Measurements from ENCODE around the gene NRL. TPM values are rescaled to one million over a fixed set of nuclear protein-coding genes. Genes with fewer than 3 reads are reported as not detected.

Gene NRL
- total and polyA plus RNA-seq, 4 donors = 1.5 to 3.2 (median 2.8) TPM

DNA sequence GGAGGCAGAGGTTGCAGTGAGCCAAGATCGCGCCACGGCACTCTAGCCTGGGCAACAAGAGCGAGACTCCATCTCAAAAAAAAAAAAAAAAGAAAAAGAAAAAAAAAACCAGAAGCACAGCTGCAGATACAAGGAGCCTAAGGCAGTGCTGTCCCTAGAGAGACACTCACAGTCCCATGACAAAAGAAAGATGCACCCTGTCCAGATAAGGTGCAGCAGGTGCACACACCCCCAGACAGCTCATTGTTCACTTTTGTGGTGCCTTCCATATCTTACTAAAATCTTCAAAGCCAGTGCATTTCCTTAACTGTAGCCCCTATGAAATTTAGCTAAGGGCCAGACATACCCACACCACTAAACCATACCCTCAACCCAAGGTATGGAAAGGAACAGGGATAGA, 7.7 kb upstream of the NRL start:
- no peak for TF ChIP-seq HNF4A (conservative IDR thresholded peaks at IDR 0.05)
- TF ChIP-seq SP1 (IDR thresholded peaks at IDR 0.05) = no peak
- TF ChIP-seq NR2F2 (IDR thresholded peaks at IDR 0.05) = no peak
- no peak for TF ChIP-seq JUND (IDR thresholded peaks at IDR 0.05)
- TF ChIP-seq RAD21 (IDR thresholded peaks at IDR 0.05) = no peak
- no peak for TF ChIP-seq GABPA (IDR thresholded peaks at IDR 0.05 in 1 of 2, conservative IDR thresholded peaks at IDR 0.05 in 1 of 2)
- TF ChIP-seq, protein P1, sequence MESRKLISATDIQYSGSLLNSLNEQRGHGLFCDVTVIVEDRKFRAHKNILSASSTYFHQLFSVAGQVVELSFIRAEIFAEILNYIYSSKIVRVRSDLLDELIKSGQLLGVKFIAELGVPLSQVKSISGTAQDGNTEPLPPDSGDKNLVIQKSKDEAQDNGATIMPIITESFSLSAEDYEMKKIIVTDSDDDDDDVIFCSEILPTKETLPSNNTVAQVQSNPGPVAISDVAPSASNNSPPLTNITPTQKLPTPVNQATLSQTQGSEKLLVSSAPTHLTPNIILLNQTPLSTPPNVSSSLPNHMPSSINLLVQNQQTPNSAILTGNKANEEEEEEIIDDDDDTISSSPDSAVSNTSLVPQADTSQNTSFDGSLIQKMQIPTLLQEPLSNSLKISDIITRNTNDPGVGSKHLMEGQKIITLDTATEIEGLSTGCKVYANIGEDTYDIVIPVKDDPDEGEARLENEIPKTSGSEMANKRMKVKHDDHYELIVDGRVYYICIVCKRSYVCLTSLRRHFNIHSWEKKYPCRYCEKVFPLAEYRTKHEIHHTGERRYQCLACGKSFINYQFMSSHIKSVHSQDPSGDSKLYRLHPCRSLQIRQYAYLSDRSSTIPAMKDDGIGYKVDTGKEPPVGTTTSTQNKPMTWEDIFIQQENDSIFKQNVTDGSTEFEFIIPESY (IDR thresholded peaks at IDR 0.05) = no peak
- no peak for TF ChIP-seq RXRA (IDR thresholded peaks at IDR 0.05)
- TF ChIP-seq, protein P2, sequence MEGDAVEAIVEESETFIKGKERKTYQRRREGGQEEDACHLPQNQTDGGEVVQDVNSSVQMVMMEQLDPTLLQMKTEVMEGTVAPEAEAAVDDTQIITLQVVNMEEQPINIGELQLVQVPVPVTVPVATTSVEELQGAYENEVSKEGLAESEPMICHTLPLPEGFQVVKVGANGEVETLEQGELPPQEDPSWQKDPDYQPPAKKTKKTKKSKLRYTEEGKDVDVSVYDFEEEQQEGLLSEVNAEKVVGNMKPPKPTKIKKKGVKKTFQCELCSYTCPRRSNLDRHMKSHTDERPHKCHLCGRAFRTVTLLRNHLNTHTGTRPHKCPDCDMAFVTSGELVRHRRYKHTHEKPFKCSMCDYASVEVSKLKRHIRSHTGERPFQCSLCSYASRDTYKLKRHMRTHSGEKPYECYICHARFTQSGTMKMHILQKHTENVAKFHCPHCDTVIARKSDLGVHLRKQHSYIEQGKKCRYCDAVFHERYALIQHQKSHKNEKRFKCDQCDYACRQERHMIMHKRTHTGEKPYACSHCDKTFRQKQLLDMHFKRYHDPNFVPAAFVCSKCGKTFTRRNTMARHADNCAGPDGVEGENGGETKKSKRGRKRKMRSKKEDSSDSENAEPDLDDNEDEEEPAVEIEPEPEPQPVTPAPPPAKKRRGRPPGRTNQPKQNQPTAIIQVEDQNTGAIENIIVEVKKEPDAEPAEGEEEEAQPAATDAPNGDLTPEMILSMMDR (IDR thresholded peaks at IDR 0.05; ENCODE audit: low read depth, low read length, missing input control) = no peak
- TF ChIP-seq TAF1 (conservative IDR thresholded peaks at IDR 0.05) = no peak
- TF ChIP-seq, protein P3, sequence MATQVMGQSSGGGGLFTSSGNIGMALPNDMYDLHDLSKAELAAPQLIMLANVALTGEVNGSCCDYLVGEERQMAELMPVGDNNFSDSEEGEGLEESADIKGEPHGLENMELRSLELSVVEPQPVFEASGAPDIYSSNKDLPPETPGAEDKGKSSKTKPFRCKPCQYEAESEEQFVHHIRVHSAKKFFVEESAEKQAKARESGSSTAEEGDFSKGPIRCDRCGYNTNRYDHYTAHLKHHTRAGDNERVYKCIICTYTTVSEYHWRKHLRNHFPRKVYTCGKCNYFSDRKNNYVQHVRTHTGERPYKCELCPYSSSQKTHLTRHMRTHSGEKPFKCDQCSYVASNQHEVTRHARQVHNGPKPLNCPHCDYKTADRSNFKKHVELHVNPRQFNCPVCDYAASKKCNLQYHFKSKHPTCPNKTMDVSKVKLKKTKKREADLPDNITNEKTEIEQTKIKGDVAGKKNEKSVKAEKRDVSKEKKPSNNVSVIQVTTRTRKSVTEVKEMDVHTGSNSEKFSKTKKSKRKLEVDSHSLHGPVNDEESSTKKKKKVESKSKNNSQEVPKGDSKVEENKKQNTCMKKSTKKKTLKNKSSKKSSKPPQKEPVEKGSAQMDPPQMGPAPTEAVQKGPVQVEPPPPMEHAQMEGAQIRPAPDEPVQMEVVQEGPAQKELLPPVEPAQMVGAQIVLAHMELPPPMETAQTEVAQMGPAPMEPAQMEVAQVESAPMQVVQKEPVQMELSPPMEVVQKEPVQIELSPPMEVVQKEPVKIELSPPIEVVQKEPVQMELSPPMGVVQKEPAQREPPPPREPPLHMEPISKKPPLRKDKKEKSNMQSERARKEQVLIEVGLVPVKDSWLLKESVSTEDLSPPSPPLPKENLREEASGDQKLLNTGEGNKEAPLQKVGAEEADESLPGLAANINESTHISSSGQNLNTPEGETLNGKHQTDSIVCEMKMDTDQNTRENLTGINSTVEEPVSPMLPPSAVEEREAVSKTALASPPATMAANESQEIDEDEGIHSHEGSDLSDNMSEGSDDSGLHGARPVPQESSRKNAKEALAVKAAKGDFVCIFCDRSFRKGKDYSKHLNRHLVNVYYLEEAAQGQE (IDR thresholded peaks at IDR 0.05) = no peak
- TF ChIP-seq FOXA1 (IDR thresholded peaks at IDR 0.05) = no peak
- no peak for TF ChIP-seq YY1 (IDR thresholded peaks at IDR 0.05)
- H3K27ac ChIP-seq (ENCODE audit: low read depth in 1 of 2, low read length in 2 of 2) = no peak overlapping the region
- DNase-seq (ENCODE audit: low spot score) = no peak
- peaks cover 28 to 60% (median 54%) of the 10 kb centered on the region in 4 donors for H3K36me3 ChIP-seq (ENCODE audit: control insufficient read depth in 4 of 4, insufficient read depth in 3 of 4, low read depth in 1 of 4, low read length in 3 of 4)
- no peaks in the 10 kb centered on the region for H3K27me3 ChIP-seq (ENCODE audit: control insufficient read depth in 4 of 4, insufficient read depth in 4 of 4, low read length in 3 of 4)
- no peak overlapping the region for H3K9ac ChIP-seq (ENCODE audit: low read depth in 1 of 2, low read length in 2 of 2)
- H3K9me3 ChIP-seq (ENCODE audit: control insufficient read depth in 4 of 4, low read length in 3 of 4) = no peaks in the 10 kb centered on the region
- H3K4me1 ChIP-seq (ENCODE audit: control insufficient read depth in 4 of 4, insufficient read depth in 4 of 4, low read length in 3 of 4) = peaks cover 0 to 14% (median 9%) of the 10 kb centered on the region in 4 donors
- no peak overlapping the region for H3K4me3 ChIP-seq (ENCODE audit: low read depth in 1 of 3, low read length in 3 of 3)
- WGBS = 97% methylated on average over 4 of the region's 4 CpGs

DNA sequence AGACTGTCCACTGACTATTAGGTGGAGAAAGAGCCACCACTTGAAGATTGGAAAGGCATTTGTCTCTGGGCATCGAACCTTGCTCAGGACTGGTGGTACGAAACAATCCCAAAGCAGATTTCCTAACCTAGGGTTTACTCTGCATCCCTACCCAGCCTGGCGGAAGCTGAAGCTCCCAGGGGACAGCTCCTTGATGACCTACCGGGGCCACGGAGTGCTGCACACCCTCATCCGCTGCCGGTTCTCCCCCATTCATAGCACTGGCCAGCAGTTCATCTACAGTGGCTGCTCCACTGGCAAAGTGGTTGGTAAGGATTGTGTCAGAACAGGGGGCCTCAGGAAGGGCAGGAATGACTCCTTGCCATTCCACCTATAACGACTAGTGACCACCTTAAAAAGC, 6.5 kb upstream of the NRL start:
- TF ChIP-seq, protein P4, sequence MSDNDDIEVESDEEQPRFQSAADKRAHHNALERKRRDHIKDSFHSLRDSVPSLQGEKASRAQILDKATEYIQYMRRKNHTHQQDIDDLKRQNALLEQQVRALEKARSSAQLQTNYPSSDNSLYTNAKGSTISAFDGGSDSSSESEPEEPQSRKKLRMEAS (IDR thresholded peaks at IDR 0.05) = no peak
- no peak for TF ChIP-seq NR2F2 (IDR thresholded peaks at IDR 0.05)
- TF ChIP-seq, protein P2 (IDR thresholded peaks at IDR 0.05; ENCODE audit: low read depth, low read length, missing input control) = no peak
- no peak for TF ChIP-seq TAF1 (conservative IDR thresholded peaks at IDR 0.05)
- no peak for TF ChIP-seq RXRA (IDR thresholded peaks at IDR 0.05)
- no peak for TF ChIP-seq EGR1 (IDR thresholded peaks at IDR 0.05; ENCODE audit: low read depth in 2 of 2)
- no peak for TF ChIP-seq FOXA2 (IDR thresholded peaks at IDR 0.05)
- TF ChIP-seq, protein P5, sequence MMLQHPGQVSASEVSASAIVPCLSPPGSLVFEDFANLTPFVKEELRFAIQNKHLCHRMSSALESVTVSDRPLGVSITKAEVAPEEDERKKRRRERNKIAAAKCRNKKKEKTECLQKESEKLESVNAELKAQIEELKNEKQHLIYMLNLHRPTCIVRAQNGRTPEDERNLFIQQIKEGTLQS (IDR thresholded peaks at IDR 0.05) = no peak
- TF ChIP-seq, protein P3 (IDR thresholded peaks at IDR 0.05) = no peak
- no peak for TF ChIP-seq FOXA1 (IDR thresholded peaks at IDR 0.05)
- no peak for TF ChIP-seq HNF4A (conservative IDR thresholded peaks at IDR 0.05)
- TF ChIP-seq HNF4G (IDR thresholded peaks at IDR 0.05) = no peak
- TF ChIP-seq RAD21 (IDR thresholded peaks at IDR 0.05) = no peak
- TF ChIP-seq JUND (IDR thresholded peaks at IDR 0.05) = no peak
- TF ChIP-seq YY1 (IDR thresholded peaks at IDR 0.05) = no peak
- Histone ChIP-seq H3K4me3 (ENCODE audit: low read depth in 1 of 3, low read length in 3 of 3) (no peak overlapping the region), H3K27ac (ENCODE audit: low read depth in 1 of 2, low read length in 2 of 2) (no peak overlapping the region), H3K9ac (ENCODE audit: low read depth in 1 of 2, low read length in 2 of 2) (no peak overlapping the region), H3K27me3 (ENCODE audit: control insufficient read depth in 4 of 4, insufficient read depth in 4 of 4, low read length in 3 of 4) (no peaks in the 10 kb centered on the region), H3K36me3 (ENCODE audit: control insufficient read depth in 4 of 4, insufficient read depth in 3 of 4, low read depth in 1 of 4, low read length in 3 of 4) (peaks cover 28 to 60% (median 54%) of the 10 kb centered on the region in 4 donors), H3K4me1 (ENCODE audit: control insufficient read depth in 4 of 4, insufficient read depth in 4 of 4, low read length in 3 of 4) (peaks cover 3 to 26% (median 20%) of the 10 kb centered on the region in 4 donors), H3K9me3 (ENCODE audit: control insufficient read depth in 4 of 4, low read length in 3 of 4) (no peaks in the 10 kb centered on the region)
- WGBS = 96% methylated on average over 8 of the region's 8 CpGs
- DNase-seq (ENCODE audit: low spot score) = no peak
